Measurements from ENCODE around the gene SH3BP5.
A peak's percentile ranks its signal among the peaks of the same experiment; 100 is the strongest.
"Not testable (repeated sequence)": the region's sequence is repeated elsewhere in the genome, so short reads cannot be mapped to it uniquely, and the experiment has no call there.

Gene SH3BP5

GRCh38 chr3:15332405-15333098, at the start of gene SH3BP5:
Gene SH3BP5, minus strand, starts transcription at chr3:15332586. Its CDS starts 178 bp downstream, at chr3:15332408.
- Histone ChIP-seq H3K4me3 (peak within 1 kb of the TSS; percentile 68 to 96 (median 89)), H3K27ac (peak within 1 kb of the TSS; percentile 37 to 97 (median 90))

- Histone ChIP-seq H3K27ac (no peak overlapping the region), H3K4me3 (no peak overlapping the region)
Measured at GRCh38 chr3:15380980-15381890, 48.8 kb upstream of the SH3BP5 start.

- Histone ChIP-seq H3K27ac (peak overlapping the region in 9 of 21 experiments; percentile 18 to 74 (median 60)), H3K4me3 (no peak overlapping the region)
Measured at GRCh38 chr3:15377961-15378791, 45.8 kb upstream of the SH3BP5 start.

DNA sequence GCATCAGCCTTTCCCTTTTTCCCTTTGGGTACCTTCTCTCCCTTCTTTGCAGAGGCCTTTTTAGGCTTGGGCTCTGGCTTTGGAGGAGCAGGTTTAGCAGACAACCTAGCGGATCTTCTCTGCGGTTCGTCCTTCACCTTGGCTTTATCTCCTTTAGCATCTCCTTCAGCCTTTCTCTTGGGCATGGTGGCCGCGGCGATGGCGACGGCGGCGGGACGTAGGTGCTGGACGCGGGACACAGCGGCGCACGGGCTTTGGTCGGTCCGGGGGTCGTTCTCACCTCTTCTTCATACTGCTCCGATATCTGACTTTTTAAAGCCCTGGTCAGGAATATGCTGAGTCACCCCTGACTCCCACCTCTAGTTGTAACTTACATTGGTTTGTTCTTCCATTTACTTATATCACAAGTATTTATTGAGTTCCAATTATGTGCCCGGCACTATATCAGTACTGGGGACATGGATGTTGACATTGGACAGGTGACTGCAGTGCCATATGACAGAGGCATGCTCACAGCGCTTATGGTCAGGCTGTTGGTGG, 43.1 kb upstream of the SH3BP5 start:
- no peak overlapping the region for H3K27ac ChIP-seq

GRCh38 chr3:15372918-15373317, 40.5 kb upstream of the SH3BP5 start:
- Histone ChIP-seq H3K27ac (no peak overlapping the region), H3K4me3 (no peak overlapping the region)

More for the DNA sequence above, 43.1 kb upstream of the SH3BP5 start:
- no peak overlapping the region for H3K4me3 ChIP-seq

GRCh38 chr3:15368561-15369135, 36.3 kb upstream of the SH3BP5 start:
- H3K4me3 ChIP-seq: no peak overlapping the region
- H3K27ac ChIP-seq: peak overlapping the region in 1 of 21 experiments; percentile 35

DNA sequence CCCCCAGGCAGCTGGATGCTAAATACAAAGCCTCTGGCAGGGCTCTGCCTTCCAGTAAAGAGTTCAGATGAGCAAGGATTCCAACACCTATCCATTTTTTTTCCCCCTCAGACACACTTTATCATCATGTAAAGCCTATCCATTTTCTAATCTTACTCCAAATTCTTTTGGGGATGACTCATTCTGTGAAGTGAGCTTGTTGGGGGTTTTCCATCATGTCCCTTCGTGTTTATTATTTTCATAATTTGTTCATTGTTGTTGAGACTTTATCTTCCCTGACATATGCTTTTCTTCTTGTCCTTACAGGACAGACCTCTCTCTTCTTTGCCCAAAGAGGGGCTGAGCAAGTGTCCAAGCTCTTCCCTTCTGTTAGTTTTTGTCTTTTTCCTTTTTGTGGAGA, 34.7 kb upstream of the SH3BP5 start:
- Histone ChIP-seq H3K4me3 (no peak overlapping the region), H3K27ac (no peak overlapping the region)

GRCh38 chr3:15364078-15364477, 31.7 kb upstream of the SH3BP5 start:
- not testable (repeated sequence) for H3K27ac ChIP-seq

DNA sequence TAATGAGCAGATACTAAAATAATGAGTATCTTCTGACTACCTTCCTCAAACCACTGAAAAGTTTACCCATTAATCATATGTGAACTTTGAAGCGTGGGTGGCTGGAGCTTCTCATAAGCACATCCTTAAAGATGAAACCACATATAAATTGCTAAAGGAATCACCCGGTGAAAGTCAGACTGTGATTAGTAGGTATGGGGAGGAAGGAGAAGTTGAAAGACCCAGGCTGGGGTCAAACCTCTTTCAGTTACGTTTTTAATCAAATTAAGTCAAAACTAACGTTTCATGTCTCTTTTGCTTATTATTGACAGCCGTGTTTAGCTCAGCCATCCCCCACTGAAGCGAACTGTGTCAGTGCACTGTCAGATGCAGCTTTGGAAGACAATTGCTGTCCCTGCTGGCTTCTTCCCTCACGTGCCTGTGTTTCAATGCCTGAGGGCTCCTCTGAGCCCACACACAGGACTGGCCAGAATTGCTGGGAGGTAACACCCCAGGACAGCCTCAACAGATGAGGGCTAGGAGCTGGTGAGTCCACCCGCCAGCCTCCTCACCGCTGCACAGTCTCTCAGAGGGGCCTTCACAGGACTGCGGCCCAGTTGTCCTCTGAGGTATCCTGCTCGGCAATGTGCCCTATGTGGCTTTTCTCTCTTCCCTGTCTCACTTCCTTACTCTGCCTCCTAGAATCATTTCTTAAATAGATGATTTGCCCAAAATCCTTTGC, 29.3 kb upstream of the SH3BP5 start:
- peak overlapping the region in 18 of 21 experiments; percentile 20 to 78 (median 54) for H3K27ac ChIP-seq
- H3K4me3 ChIP-seq: no peak overlapping the region

More at GRCh38 chr3:15364078-15364477, 31.7 kb upstream of the SH3BP5 start:
- H3K4me3 ChIP-seq: not testable (repeated sequence)

DNA sequence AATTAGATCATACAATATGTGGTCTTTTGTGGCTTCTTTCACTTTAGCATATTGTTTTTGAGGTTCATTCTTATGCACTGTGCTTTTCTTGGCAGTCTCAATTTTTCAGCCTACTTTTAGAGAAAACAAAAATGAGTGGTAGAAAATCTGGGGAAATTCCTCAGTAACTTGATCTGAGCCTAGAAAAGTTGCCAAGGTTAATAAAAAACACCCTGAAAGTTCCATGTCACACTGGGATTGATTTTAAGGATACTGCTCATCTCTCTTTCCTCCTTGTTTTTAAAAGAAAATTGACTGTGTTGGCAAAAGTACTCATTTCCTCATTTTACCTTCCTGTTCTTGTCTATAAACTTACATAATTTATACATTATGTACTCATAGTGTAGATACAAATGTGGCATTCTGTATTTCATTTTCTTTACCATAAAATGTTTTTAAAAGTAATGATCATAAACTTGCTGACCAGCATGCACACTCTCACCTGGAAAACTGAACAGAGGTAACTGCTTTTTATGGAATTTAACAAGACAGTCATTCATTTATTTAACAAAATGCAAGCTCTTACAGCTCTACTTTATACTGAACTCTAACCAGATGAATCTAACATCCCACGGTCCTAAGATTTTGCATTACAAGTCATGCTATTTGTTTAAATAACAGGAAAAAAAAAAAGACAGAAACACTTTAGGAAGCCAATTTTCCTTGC, 28.6 kb upstream of the SH3BP5 start:
- H3K4me3 ChIP-seq: no peak overlapping the region
- peak overlapping the region in 13 of 21 experiments; percentile 12 to 78 (median 45) for H3K27ac ChIP-seq

GRCh38 chr3:15359677-15360397, 27.5 kb upstream of the SH3BP5 start:
- H3K4me3 ChIP-seq: no peak overlapping the region
- peak overlapping the region in 2 of 21 experiments; percentile 12 to 72 for H3K27ac ChIP-seq

- peak overlapping the region in 10 of 21 experiments; percentile 4 to 74 (median 61) for H3K27ac ChIP-seq
- H3K4me3 ChIP-seq: not testable (repeated sequence)
Measured at GRCh38 chr3:15356651-15357061, 24.3 kb upstream of the SH3BP5 start.

GRCh38 chr3:15356176-15356575, 23.8 kb upstream of the SH3BP5 start:
- no peak overlapping the region for H3K4me3 ChIP-seq
- peak overlapping the region in 12 of 21 experiments; percentile 4 to 74 (median 56) for H3K27ac ChIP-seq

DNA sequence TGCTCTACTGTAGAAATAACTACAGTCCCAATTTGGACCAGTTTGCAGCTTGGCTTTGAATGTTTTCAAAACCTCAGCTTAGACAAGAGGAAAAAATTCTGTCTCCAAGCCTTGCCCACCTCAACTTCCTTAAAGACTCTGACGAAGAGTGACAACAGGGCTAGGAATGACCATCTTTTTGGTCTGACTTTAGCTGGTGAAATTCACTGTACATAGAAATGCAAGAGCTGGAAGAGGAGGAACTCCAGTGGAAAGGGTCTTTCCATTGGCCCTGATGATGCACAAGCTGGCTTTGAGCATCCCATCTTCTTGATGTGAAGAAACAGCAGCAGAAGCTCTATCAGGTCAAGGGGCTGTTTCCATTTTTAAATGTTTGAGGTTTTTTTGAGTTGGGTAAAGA, 22.7 kb upstream of the SH3BP5 start:
- Histone ChIP-seq H3K27ac (no peak overlapping the region), H3K4me3 (no peak overlapping the region)

DNA sequence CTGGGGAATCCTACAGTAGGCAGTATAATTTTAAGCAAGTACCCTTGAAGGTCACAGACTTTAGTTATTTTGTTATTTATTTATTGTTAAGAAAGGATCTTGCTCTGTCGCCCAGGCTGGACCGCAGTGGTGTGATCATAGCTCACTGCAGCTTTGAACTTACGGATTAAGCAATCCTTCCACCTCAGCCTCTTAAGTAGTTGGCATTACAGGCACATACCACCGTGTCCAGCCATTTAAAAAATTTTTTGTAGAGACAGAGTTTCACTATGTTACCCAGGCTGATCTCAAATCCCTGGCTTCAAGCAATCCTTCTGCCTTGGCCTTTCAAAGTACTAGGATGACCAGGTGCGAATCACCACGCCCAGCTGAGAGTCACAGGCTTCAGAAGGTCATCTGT, 22.1 kb upstream of the SH3BP5 start:
- Histone ChIP-seq H3K4me3 (no peak overlapping the region), H3K27ac (no peak overlapping the region)

DNA sequence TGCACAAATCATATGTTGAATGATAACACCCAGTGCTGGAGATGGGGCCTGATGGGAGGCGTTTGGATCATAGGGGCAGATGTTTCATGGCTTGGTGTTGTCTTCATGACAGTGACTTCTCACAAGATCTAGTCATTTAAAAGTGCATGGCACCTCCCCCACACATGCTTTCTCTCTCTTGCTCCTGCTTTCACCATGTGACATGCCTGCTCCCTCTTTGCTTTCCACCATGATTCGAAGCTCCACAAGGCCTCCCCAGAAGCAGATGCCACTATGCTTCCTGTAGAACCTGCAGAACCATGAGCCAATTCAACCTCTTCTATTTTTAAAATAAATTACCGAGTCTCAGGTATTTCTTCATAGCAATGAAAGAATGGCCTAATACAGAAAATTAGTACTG, 17.8 kb upstream of the SH3BP5 start:
- H3K4me3 ChIP-seq: no peak overlapping the region
- H3K27ac ChIP-seq: no peak overlapping the region

- H3K27ac ChIP-seq: peak overlapping the region in 1 of 21 experiments; percentile 27
- H3K4me3 ChIP-seq: not testable (repeated sequence)
Measured at GRCh38 chr3:15349438-15349837, 17.1 kb upstream of the SH3BP5 start.

All from skin epidermis (tissue), 12 donors.